ENCODE measurements around the gene CHRFAM7A.
"Not testable (repeated sequence)": the region's sequence is repeated elsewhere in the genome, so short reads cannot be mapped to it uniquely, and the experiment has no call there.

The CHRFAM7A gene

GRCh38 chr15:30310575-30310974, 82.8 kb downstream of the CHRFAM7A start:
- DNase-seq = not testable (repeated sequence)

All from CD4-positive, alpha-beta T cell treated with Interleukin-15 for 1 hour (primary cell).